Activated B cell treated with CpG ODN at 0.5 μM for 24 hours (primary cell): ENCODE measurements around the gene HDAC4. TPM values are rescaled to one million over a fixed set of nuclear protein-coding genes. Genes with fewer than 3 reads are reported as not detected.

Experiments used
- ATAC-seq: fragments of 200-7000 bp; cut with Tn5 transposase; one replicate; pipeline ENCODE4 v1.10.0; 2021; ENCODE audit warnings: low read depth, mild to moderate bottlenecking, moderate library complexity
- CTCF ChIA-PET: fragments of 350-600 bp; sonication (Branson Sonifier 250); formaldehyde crosslinking; loops from one replicate; lab custom pipeline; 2021; ENCODE audit warnings: antibody characterized with exemption; lab: Charles Lee
- POLR2A ChIA-PET: fragments of 350-600 bp; sonication (Branson Sonifier 250); formaldehyde crosslinking; loops from one replicate; lab custom pipeline; 2021; ENCODE audit warnings: antibody characterized with exemption; lab: Charles Lee
- DNase-seq: peaks from one replicate; pipeline ENCODE4 v3.0.0; 2022
- H3K27ac Mint-ChIP-seq: one replicate; pipeline ENCODE4 v1.8.0; 2020; ENCODE audit warnings: mixed read lengths
- H3K27me3 Mint-ChIP-seq: one replicate; pipeline ENCODE4 v1.8.0; 2021; ENCODE audit warnings: mixed read lengths
- H3K36me3 Mint-ChIP-seq: one replicate; pipeline ENCODE4 v1.8.0; 2021; ENCODE audit warnings: low read depth, mixed read lengths
- H3K4me1 Mint-ChIP-seq: one replicate; pipeline ENCODE4 v1.8.0; 2021; ENCODE audit warnings: mixed read lengths
- H3K4me3 Mint-ChIP-seq: one replicate; pipeline ENCODE4 v1.8.0; 2020; ENCODE audit warnings: mild to moderate bottlenecking, mixed read lengths
- H3K9me3 Mint-ChIP-seq: one replicate; pipeline ENCODE4 v1.8.0; 2020; ENCODE audit warnings: mixed read lengths
- intact Hi-C: fragments of 100-400 bp; cut with micrococcal nuclease; formaldehyde crosslinking; loops from one replicate; pipeline ENCODE4 v1.15.1; 2024
- total RNA-seq: library from RNA; stranded (reverse); gene quantifications from 2 replicates; pipeline ENCODE4 v1.2.3, GENCODE V29; 2022
- TF ChIP-seq, protein P1 (sequence below): fragments of 200-600 bp; IDR thresholded peaks from one replicate; pipeline ENCODE4 v1.8.0; 2022; ENCODE audit warnings: antibody characterized with exemption, mild to moderate bottlenecking

Gene HDAC4
- total RNA-seq, 1 donor from 2014 or later, result 31.9 TPM

GRCh38 chr2:239060676-239061075 is 340.1 kb downstream of the HDAC4 start:
- Mint-ChIP-seq H3K36me3 (peaks cover 15% of the 10 kb centered on the region), H3K4me3 (no peak overlapping the region), H3K27me3 (no peaks in the 10 kb centered on the region), H3K9me3 (no peaks in the 10 kb centered on the region), H3K27ac (no peak overlapping the region), H3K4me1 (no peaks in the 10 kb centered on the region)
- intact Hi-C loops, result no loop called here
- ATAC-seq, result no peak
- DNase-seq, result no peak
- TF ChIP-seq, protein P1, sequence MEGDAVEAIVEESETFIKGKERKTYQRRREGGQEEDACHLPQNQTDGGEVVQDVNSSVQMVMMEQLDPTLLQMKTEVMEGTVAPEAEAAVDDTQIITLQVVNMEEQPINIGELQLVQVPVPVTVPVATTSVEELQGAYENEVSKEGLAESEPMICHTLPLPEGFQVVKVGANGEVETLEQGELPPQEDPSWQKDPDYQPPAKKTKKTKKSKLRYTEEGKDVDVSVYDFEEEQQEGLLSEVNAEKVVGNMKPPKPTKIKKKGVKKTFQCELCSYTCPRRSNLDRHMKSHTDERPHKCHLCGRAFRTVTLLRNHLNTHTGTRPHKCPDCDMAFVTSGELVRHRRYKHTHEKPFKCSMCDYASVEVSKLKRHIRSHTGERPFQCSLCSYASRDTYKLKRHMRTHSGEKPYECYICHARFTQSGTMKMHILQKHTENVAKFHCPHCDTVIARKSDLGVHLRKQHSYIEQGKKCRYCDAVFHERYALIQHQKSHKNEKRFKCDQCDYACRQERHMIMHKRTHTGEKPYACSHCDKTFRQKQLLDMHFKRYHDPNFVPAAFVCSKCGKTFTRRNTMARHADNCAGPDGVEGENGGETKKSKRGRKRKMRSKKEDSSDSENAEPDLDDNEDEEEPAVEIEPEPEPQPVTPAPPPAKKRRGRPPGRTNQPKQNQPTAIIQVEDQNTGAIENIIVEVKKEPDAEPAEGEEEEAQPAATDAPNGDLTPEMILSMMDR, result no peak
- POLR2A ChIA-PET, result no interaction called here
- CTCF ChIA-PET, result no interaction called here

DNA sequence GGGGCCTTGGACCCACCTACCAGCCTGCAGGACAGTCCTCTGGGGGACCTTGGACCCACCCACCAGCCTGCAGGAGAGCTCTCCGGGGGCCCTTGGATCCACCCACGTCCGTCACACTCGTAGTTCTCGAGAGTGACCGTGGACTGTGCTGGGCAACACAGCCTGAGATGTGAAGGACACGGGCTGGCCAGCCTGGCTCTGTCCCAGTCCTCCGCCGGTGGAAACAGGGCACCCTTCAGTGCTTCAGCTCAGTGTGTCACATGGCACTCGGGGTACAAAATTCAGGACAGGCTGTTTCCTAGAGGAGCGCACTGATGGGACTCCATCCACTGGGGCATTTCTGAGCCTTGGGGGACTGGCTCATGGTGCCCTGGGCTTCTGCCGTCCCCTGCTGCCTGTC is 341.0 kb downstream of the HDAC4 start:
- H3K4me3 Mint-ChIP-seq, result no peak overlapping the region
- H3K27me3 Mint-ChIP-seq, result no peaks in the 10 kb centered on the region
- no peaks in the 10 kb centered on the region for H3K9me3 Mint-ChIP-seq
- DNase-seq (no peak), ATAC-seq (no peak)
- CTCF ChIA-PET, result no interaction called here
- no peaks in the 10 kb centered on the region for H3K4me1 Mint-ChIP-seq
- TF ChIP-seq, protein P1, result no peak
- no peak overlapping the region for H3K27ac Mint-ChIP-seq
- peaks cover 14% of the 10 kb centered on the region for H3K36me3 Mint-ChIP-seq
- intact Hi-C loops, result no loop called here
- POLR2A ChIA-PET, result no interaction called here

- ChIA-PET POLR2A (no interaction called here), CTCF (no interaction called here)
- H3K36me3 Mint-ChIP-seq, result peaks cover 23% of the 10 kb centered on the region
- H3K9me3 Mint-ChIP-seq, result no peaks in the 10 kb centered on the region
- intact Hi-C loops, result no loop called here
- no peak overlapping the region for H3K4me3 Mint-ChIP-seq
- H3K27ac Mint-ChIP-seq, result no peak overlapping the region
- DNase-seq, result no peak
- TF ChIP-seq, protein P1, result no peak
- no peaks in the 10 kb centered on the region for H3K27me3 Mint-ChIP-seq
- H3K4me1 Mint-ChIP-seq, result no peaks in the 10 kb centered on the region
- ATAC-seq, result no peak
Measured at GRCh38 chr2:239058766-239059165, 342.1 kb downstream of the HDAC4 start.

DNA sequence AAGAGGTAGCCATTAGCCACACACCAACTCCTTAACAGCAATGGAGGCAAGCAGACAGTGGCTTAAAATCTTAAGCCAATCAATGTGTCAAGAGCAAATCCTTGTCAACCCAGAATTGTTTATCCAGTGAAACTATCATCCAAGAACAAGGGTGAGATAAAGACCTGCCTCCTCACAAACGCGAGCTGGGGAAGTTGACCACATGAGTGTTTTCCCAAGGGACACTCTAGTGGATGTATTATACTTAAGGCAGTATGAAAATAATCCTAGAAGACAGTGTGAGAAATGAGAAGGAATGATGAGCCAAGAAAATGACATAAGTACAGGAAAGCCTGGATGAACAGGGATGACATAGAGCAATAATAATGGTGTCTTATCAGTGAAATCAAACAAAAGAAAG is 343.3 kb downstream of the HDAC4 start:
- Mint-ChIP-seq H3K27me3 (no peaks in the 10 kb centered on the region), H3K36me3 (peaks cover 34% of the 10 kb centered on the region), H3K4me1 (no peaks in the 10 kb centered on the region), H3K27ac (no peak overlapping the region), H3K9me3 (no peaks in the 10 kb centered on the region), H3K4me3 (no peak overlapping the region)
- ATAC-seq (no peak), DNase-seq (no peak)
- TF ChIP-seq, protein P1, result no peak
- intact Hi-C loops, result no loop called here
- CTCF ChIA-PET, result no interaction called here
- POLR2A ChIA-PET, result no interaction called here

- Mint-ChIP-seq H3K27ac (no peak overlapping the region), H3K36me3 (peaks cover 37% of the 10 kb centered on the region), H3K27me3 (no peaks in the 10 kb centered on the region), H3K4me3 (no peak overlapping the region), H3K4me1 (no peaks in the 10 kb centered on the region), H3K9me3 (no peaks in the 10 kb centered on the region)
- intact Hi-C loops, result no loop called here
- TF ChIP-seq, protein P1, result no peak
- ChIA-PET POLR2A (no interaction called here), CTCF (no interaction called here)
- DNase-seq (no peak), ATAC-seq (no peak)
Measured at GRCh38 chr2:239056611-239057010, 344.2 kb downstream of the HDAC4 start.
